Hepatocyte (in vitro differentiated cells): Measurements from ENCODE around the gene AOX1. TPM values are rescaled to one million over a fixed set of nuclear protein-coding genes. Genes with fewer than 3 reads are reported as not detected.
"Not testable (repeated sequence)": the region's sequence is repeated elsewhere in the genome, so short reads cannot be mapped to it uniquely, and the experiment has no call there.

Experiments
- DNase-seq: peaks from one replicate; pipeline ENCODE4 v3.0.0-alpha.2; 2016; ENCODE audit warnings: low spot score
- H2AFZ ChIP-seq: fragments of 200-600 bp; sonication (generic); 2 replicates; pipeline ENCODE4 v1.6.0; 2016; ENCODE audit warnings: antibody characterized with exemption, mild to moderate bottlenecking
- H3K27ac ChIP-seq: fragments of 200-600 bp; sonication (generic); 2 replicates; pipeline ENCODE4 v1.5.1; 2016; ENCODE audit warnings: mild to moderate bottlenecking
- H3K27me3 ChIP-seq: fragments of 200-600 bp; sonication (generic); 2 replicates; pipeline ENCODE4 v1.6.1; 2016
- H3K36me3 ChIP-seq: fragments of 200-600 bp; sonication (generic); replicated peaks from 2 replicates; pipeline ENCODE4 v1.5.1; 2016; ENCODE audit warnings: low read depth; ENCODE audit not compliant: insufficient read depth
- H3K4me1 ChIP-seq: fragments of 200-600 bp; sonication (generic); 2 replicates; pipeline ENCODE4 v1.5.1; 2016; ENCODE audit warnings: mild to moderate bottlenecking, moderate library complexity; ENCODE audit not compliant: insufficient read depth
- H3K4me2 ChIP-seq: fragments of 200-600 bp; sonication (generic); 2 replicates; pipeline ENCODE4 v1.6.0; 2016
- H3K4me3 ChIP-seq: fragments of 200-600 bp; sonication (generic); 2 replicates; pipeline ENCODE4 v1.5.1; 2016; ENCODE audit warnings: mild to moderate bottlenecking
- H3K79me2 ChIP-seq: fragments of 200-600 bp; sonication (generic); 2 replicates; pipeline ENCODE4 v1.6.0; 2017; ENCODE audit warnings: mild to moderate bottlenecking
- H3K9me2 ChIP-seq: fragments of 200-600 bp; sonication (generic); replicated peaks from 2 replicates; pipeline ENCODE4 v1.6.0; 2017; ENCODE audit warnings: mild to moderate bottlenecking; ENCODE audit not compliant: insufficient read depth
- H3K9me3 ChIP-seq: fragments of 200-600 bp; sonication (generic); 2 replicates; pipeline ENCODE4 v1.5.1; 2016; ENCODE audit warnings: low read depth, mild to moderate bottlenecking
- H4K20me1 ChIP-seq: fragments of 200-600 bp; sonication (generic); 2 replicates; pipeline ENCODE4 v1.6.0; 2016; ENCODE audit warnings: mild to moderate bottlenecking; ENCODE audit not compliant: insufficient read depth, poor library complexity, severe bottlenecking
- CTCF ChIP-seq: fragments of 200-600 bp; sonication (generic); IDR thresholded peaks from 2 replicates; pipeline ENCODE4 v1.5.1; 2016; ENCODE audit warnings: antibody characterized with exemption, mild to moderate bottlenecking; ENCODE audit not compliant: poor library complexity
- EZH2 ChIP-seq: fragments of 200-600 bp; sonication (generic); IDR thresholded peaks from 2 replicates; pipeline ENCODE4 v1.6.1; 2016; ENCODE audit warnings: antibody characterized with exemption, mild to moderate bottlenecking, borderline replicate concordance
- EZH2phosphoT487 ChIP-seq: fragments of 200-600 bp; sonication (generic); IDR thresholded peaks from one replicate; pipeline ENCODE4 v1.6.1; 2018; ENCODE audit warnings: antibody characterized with exemption, mild to moderate bottlenecking, low read depth, moderate library complexity; ENCODE audit not compliant: unreplicated experiment, severe bottlenecking
- WGBS: methylation state at CpG from one replicate; pipeline ENCODE4 v1.1.6; 2016; ENCODE audit warnings: low lambda C conversion rate; ENCODE audit errors: missing lambda C conversion rate; 5-methylcytosine and 5-hydroxymethylcytosine counted together
- polyA plus RNA-seq: library from polyadenylated mRNA; unstranded; fragments of >200 nt; fragmentation: Nextera tagmentation; extraction: Ambion mirVana; gene quantifications from 2 replicates; pipeline ENCODE4 v1.2.1, GENCODE V29; 2016
- total RNA-seq: library from RNA; depleted of rRNA; stranded (reverse); fragments of >200 nt; gene quantifications from 2 replicates; pipeline ENCODE4 v1.2.3, GENCODE V29; 2014

Gene AOX1
- total and polyA plus RNA-seq, 2 experiments from 2014 or later: 4.7 to 7.4 TPM

- Histone ChIP-seq H3K36me3 (no peaks in the 10 kb centered on the region), H3K9me3 (no peaks in the 10 kb centered on the region), H3K4me2 (no peak overlapping the region), H3K27ac (no peak overlapping the region), H2AFZ (no peak overlapping the region), H3K4me3 (no peak overlapping the region), H3K79me2 (no peaks in the 10 kb centered on the region), H3K4me1 (no peaks in the 10 kb centered on the region), H4K20me1 (no peaks in the 10 kb centered on the region), H3K9me2 (no peaks in the 10 kb centered on the region), H3K27me3 (no peaks in the 10 kb centered on the region)
- 97% methylated on average over 5 of the region's 5 CpGs for WGBS
- TF ChIP-seq CTCF (no peak), EZH2phosphoT487 (no peak), EZH2 (no peak)
- DNase-seq: no peak
Observed at GRCh38 chr2:200679127-200679526, 93.3 kb downstream of the AOX1 start.

- no peaks in the 10 kb centered on the region for H3K36me3 ChIP-seq
- no peaks in the 10 kb centered on the region for H3K79me2 ChIP-seq
- no peak overlapping the region for H2AFZ ChIP-seq
- TF ChIP-seq EZH2 (no peak), EZH2phosphoT487 (no peak), CTCF (no peak)
- no peaks in the 10 kb centered on the region for H3K4me1 ChIP-seq
- H3K9me2 ChIP-seq: no peaks in the 10 kb centered on the region
- no peak for DNase-seq
- no peak overlapping the region for H3K4me2 ChIP-seq
- H3K9me3 ChIP-seq: no peaks in the 10 kb centered on the region
- 92% methylated on average over 5 of the region's 5 CpGs for WGBS
- no peaks in the 10 kb centered on the region for H4K20me1 ChIP-seq
- H3K27me3 ChIP-seq: no peaks in the 10 kb centered on the region
- no peak overlapping the region for H3K4me3 ChIP-seq
- no peak overlapping the region for H3K27ac ChIP-seq
Observed at GRCh38 chr2:200679535-200679934, 93.7 kb downstream of the AOX1 start.

GRCh38 chr2:200681697-200682096 is 95.9 kb downstream of the AOX1 start:
- 92% methylated on average over 2 of the region's 2 CpGs for WGBS

GRCh38 chr2:200682407-200682806 is 96.6 kb downstream of the AOX1 start:
- DNase-seq, H4K20me1 ChIP-seq, H3K27ac ChIP-seq, H3K4me1 ChIP-seq, H3K27me3 ChIP-seq, H3K9me2 ChIP-seq, H3K36me3 ChIP-seq, H3K4me3 ChIP-seq, H3K79me2 ChIP-seq, H3K4me2 ChIP-seq, H2AFZ ChIP-seq, H3K9me3 ChIP-seq: not testable (repeated sequence)
- WGBS: 93% methylated on average over 2 of the region's 5 CpGs

More at GRCh38 chr2:200681697-200682096, 95.9 kb downstream of the AOX1 start:
- H3K27me3 ChIP-seq: no peaks in the 10 kb centered on the region
- H3K4me2 ChIP-seq: no peak overlapping the region
- H3K4me1 ChIP-seq: no peaks in the 10 kb centered on the region
- no peaks in the 10 kb centered on the region for H3K9me2 ChIP-seq
- no peak for DNase-seq
- H3K36me3 ChIP-seq: no peaks in the 10 kb centered on the region
- H3K27ac ChIP-seq: no peak overlapping the region
- no peak overlapping the region for H2AFZ ChIP-seq
- H3K4me3 ChIP-seq: no peak overlapping the region
- no peak for TF ChIP-seq CTCF
- no peak for TF ChIP-seq EZH2phosphoT487
- TF ChIP-seq EZH2: no peak
- no peaks in the 10 kb centered on the region for H4K20me1 ChIP-seq
- no peaks in the 10 kb centered on the region for H3K9me3 ChIP-seq
- no peaks in the 10 kb centered on the region for H3K79me2 ChIP-seq
